M059J (cell line): ENCODE data around the gene STAB1. TPM values are rescaled to one million over a fixed set of nuclear protein-coding genes. Genes with fewer than 3 reads are reported as not detected.
A peak's percentile ranks its signal among the peaks of the same experiment; 100 is the strongest.

Source experiments
- DNase-seq: peaks from one replicate; pipeline ENCODE4 v3.0.0-alpha.2; 2012; ENCODE audit warnings: low read depth
- total RNA-seq: library from RNA; depleted of rRNA; stranded (reverse); fragments of >200 nt; shearing (Covaris generic); gene quantifications from 2 replicates; pipeline ENCODE4 v1.2.3, GENCODE V29; 2014; rRNA removed

Gene STAB1, protein sequence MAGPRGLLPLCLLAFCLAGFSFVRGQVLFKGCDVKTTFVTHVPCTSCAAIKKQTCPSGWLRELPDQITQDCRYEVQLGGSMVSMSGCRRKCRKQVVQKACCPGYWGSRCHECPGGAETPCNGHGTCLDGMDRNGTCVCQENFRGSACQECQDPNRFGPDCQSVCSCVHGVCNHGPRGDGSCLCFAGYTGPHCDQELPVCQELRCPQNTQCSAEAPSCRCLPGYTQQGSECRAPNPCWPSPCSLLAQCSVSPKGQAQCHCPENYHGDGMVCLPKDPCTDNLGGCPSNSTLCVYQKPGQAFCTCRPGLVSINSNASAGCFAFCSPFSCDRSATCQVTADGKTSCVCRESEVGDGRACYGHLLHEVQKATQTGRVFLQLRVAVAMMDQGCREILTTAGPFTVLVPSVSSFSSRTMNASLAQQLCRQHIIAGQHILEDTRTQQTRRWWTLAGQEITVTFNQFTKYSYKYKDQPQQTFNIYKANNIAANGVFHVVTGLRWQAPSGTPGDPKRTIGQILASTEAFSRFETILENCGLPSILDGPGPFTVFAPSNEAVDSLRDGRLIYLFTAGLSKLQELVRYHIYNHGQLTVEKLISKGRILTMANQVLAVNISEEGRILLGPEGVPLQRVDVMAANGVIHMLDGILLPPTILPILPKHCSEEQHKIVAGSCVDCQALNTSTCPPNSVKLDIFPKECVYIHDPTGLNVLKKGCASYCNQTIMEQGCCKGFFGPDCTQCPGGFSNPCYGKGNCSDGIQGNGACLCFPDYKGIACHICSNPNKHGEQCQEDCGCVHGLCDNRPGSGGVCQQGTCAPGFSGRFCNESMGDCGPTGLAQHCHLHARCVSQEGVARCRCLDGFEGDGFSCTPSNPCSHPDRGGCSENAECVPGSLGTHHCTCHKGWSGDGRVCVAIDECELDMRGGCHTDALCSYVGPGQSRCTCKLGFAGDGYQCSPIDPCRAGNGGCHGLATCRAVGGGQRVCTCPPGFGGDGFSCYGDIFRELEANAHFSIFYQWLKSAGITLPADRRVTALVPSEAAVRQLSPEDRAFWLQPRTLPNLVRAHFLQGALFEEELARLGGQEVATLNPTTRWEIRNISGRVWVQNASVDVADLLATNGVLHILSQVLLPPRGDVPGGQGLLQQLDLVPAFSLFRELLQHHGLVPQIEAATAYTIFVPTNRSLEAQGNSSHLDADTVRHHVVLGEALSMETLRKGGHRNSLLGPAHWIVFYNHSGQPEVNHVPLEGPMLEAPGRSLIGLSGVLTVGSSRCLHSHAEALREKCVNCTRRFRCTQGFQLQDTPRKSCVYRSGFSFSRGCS (N-terminal part only)
- total RNA-seq = 0.05 TPM in 1 of 2 replicates, not detected in the other

DNA sequence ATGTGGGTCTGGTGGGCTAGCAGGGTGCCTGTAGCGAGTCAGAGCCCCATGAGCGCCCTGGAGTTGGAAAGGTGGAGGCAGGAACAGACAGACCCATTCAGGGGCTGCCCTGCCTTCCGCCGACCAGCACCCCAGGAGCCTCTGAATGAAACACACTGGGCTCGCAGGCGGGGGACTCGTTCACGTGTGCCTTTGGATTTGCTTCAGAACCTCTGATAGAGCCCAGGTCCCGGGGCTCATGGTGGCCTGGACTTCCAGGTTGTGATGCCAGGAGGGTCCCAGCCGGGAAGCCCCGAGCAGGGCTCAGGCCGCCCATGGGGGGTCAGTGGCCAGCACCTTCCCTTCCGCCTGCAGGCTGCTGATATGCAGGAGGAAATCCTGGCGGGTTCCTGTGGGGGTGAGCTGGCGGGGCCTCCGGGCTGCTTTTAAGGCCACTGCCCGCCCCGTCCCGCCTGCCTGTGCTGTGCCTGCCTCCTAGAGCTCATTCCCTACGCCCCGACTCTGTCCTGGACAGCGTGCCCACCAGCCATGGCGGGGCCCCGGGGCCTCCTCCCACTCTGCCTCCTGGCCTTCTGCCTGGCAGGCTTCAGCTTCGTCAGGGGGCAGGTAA is at the start of gene STAB1:
Gene STAB1, plus strand, starts transcription at position 453 of the 610 bp plus-strand sequence. Its CDS starts 76 bp downstream, at position 529.
- DNase-seq = no peak

DNA sequence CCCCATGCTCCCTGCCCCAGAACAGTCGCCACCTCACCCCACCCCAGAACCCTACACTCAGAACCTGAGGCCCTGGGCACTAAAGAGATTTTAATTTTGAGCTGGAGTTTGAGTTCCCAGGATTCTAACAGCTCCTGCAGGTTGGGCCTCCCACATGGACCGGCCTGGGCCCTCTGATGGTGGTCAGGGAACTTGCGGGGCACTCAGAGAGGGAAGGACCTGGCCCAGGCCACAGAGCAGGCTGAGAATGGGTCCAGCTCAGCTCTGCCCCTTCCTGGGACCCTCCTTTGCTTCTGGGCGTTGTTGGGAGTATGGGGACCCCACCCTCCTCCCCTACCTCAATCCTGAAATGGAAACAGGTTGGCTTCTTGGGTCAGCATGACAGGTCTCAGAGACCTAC is 49.1 kb upstream of the STAB1 start:
- peak; percentile 5 for DNase-seq

DNA sequence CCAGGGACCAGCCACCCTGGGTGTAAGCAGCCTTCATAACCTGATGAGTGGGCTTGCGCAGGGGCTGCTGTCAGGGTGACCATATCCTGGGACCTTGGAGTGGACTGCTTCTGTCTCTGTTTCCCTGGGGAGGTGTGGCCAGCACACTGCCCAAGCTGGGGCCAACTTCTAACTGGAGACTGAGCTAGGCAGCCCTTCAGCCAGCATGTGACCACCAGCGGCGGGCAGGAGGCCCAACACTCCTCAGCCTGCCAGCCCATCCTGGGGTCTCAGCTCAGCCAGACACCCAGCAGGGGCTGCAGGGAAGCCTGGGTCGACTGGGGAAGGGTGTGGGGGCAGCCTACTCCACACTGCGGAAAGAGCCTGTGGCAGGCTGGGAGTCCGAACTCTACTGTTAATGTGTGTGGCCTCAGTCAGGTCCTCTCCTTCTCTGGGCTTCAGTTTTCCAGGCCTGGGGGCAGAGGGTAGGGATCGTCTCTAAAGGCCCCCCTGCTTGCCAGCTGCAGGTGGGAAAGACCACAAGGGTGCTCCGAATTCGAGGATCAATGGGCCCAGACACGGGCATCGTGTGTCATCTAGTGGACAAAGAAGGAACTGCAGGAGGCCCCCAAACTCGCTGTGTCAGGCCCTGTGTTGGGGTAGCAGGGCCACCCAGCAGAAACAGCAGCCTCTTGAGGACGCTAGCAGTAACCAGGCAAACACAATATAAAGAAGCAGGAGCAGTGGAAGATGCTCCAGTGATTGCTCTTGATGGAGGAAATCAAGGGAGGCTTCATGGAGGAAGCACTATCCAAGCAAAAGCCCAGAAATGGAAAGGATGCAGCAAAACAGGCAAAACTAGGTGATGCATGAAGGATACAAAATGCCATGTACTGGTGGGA is 48.3 kb upstream of the STAB1 start:
- peak; percentile 47 for DNase-seq

GRCh38 chr3:52447512-52448355 is 47.4 kb upstream of the STAB1 start:
- DNase-seq = no peak

- no peak for DNase-seq
Observed at GRCh38 chr3:52450489-52451236, 44.5 kb upstream of the STAB1 start.

DNA sequence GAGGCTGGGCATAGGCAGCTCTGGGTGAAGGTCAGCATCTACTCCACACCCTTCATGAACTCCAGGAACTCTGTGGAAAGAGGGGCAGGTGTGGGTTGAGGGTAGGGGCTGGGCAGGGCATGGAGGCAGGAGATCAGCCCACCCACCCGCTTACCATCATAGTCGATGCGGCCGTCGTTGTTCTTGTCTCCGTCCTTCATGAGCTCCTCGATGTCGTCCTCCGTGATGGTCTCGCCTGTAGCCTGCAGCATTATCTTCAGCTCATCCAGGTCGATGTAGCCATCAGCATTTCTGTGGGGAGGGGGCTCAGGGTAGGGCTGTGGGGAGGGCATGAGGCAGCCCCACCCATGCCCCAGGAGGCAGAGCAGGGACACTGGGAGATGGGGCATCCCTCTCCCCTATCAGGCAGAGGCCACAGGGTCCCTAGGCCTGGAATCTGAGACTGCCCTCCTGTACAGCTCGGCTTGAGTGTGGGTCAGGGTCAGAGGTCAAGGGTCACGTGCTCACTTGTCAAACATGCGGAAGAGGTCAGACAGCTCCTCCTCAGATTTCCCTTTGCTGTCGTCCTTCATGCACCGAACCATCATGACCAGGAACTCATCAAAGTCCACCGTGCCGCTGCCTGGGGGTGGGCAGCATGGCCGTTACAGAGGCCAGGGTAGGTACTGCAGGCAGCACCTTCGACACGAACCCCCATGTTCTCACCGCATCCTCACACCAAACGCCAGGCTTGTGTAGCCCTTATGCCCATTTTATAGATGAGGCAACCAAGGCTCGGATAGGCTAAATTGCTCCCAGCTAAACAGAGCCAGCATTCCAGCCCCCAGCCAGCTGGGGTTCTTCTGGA is 43.7 kb upstream of the STAB1 start:
- no peak for DNase-seq

GRCh38 chr3:52452126-52452525 is 43.0 kb upstream of the STAB1 start:
- DNase-seq = no peak

DNA sequence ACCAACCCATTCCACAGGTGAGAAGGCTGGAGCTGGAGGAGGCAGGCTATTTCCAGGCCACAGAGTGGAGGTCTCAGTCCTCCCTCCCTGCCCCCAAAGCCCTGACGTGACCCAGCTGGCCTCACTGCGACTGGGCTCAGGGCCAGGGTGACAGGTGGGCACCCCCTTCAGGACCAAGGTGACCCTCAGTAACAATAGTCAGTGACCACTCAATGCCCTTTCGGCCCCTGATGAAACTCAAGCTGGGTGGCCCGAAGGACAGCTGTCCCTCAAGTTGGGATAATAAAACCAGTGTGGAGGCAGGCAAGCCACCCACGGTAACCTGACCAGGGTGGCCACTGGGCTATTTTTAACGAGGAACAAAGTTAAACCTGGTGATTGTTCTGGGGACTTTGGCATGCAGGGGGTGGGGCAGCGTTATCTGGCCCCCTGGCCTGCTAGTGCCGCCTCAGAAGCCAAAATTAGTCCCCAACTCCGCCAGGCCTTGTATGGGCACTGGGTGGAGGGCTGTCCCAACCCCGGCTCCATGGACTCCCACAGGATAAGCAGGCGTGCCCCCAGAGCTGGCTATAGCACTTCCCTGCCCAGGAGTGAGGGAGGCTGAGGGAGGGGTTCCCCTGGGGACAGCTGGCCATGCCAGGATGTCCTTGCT is 42.4 kb upstream of the STAB1 start:
- DNase-seq = no peak

- DNase-seq = no peak
Observed at GRCh38 chr3:52453496-52454249, 41.5 kb upstream of the STAB1 start, which contains the start of gene TNNC1. TNNC1 (minus strand) TSS chr3:52454041; CDS start chr3:52454015, 26 bp downstream.

GRCh38 chr3:52454250-52454937 is 40.7 kb upstream of the STAB1 start:
- DNase-seq = no peak

DNA sequence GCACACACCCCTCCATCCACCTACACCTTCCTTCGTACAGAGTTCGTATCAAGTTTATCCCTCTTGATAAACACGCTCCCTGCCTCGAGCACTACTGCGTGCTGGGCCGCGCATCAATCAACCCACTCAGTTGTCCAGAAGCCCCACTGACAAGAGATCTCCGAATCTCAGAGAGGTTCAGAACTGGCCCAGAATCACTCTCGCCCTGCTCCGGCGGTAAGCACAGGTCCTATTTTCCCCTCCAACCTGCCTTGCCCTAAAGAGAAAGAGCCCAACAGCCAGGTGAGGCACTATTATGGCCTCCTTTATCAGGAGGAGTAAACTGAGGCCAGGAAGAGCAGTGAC is 40.2 kb upstream of the STAB1 start:
- no peak for DNase-seq

- peak; percentile 61 for DNase-seq
Observed at GRCh38 chr3:52455283-52456168, 39.6 kb upstream of the STAB1 start, which contains the start of gene NISCH. NISCH (plus strand) TSS chr3:52455604; CDS start chr3:52455642, 38 bp downstream.

DNA sequence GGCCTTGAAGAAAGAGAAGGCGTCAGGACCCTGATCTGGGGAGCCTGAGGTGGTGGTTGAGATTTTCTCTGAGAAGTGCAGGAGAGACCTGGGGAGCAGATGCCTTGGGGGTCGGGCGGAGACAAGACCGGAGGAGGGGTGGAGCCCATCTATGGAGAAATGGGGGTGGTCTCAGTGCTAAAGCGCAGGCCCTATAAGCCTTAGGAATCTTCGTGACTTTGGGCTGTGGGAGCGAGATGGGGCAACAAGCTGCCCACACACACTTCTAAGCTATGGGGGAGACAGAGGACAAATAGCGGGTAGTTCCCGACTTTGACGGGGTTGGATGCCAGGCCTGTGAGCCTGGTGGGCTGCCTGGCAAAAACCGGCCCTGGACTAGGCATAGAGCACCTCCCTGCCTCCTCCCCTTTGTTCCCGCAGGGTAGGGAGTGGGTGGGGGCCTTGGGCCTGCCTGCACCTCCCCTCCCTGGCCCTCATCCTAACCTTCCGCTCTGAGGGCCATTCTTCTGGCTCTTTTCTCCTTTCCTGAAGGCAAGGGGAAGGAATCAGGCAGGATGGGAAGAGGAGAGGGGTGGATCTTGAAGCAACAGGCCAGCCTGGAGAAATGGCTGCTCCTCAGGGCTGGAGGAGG is 38.9 kb upstream of the STAB1 start:
- DNase-seq = no peak

- no peak for DNase-seq
Observed at GRCh38 chr3:52456800-52457183, 38.3 kb upstream of the STAB1 start.
